Trophoblast cell (in vitro differentiated cells and primary cell): ENCODE results near the gene RGP1.
A peak's percentile ranks its signal among the peaks of the same experiment; 100 is the strongest.

ENCODE experiments used
- DNase-seq, 2 donors: peaks; one replicate each; pipeline ENCODE4 v3.0.0-alpha.2; 2016
- H2AFZ ChIP-seq: 2 replicates; pipeline ENCODE4 v1.6.1; 2013; ENCODE audit warnings: low read length, moderate library complexity, mild to moderate bottlenecking; ENCODE audit not compliant: insufficient read depth, poor library complexity
- H2AK5ac ChIP-seq: 2 replicates; pipeline ENCODE4 v1.6.1; 2013; ENCODE audit warnings: mild to moderate bottlenecking, low read length
- H2BK120ac ChIP-seq: 2 replicates; pipeline ENCODE4 v1.6.1; 2013; ENCODE audit warnings: low read length, mild to moderate bottlenecking, moderate library complexity; ENCODE audit not compliant: insufficient read depth, poor library complexity
- H2BK12ac ChIP-seq: 2 replicates; pipeline ENCODE4 v1.6.1; 2013; ENCODE audit warnings: mild to moderate bottlenecking, low read length, moderate library complexity
- H2BK5ac ChIP-seq: 2 replicates; pipeline ENCODE4 v1.6.1; 2013; ENCODE audit warnings: low read length, low read depth, moderate library complexity, mild to moderate bottlenecking; ENCODE audit not compliant: poor library complexity
- H3K14ac ChIP-seq: 2 replicates; pipeline ENCODE4 v1.6.1; 2013; ENCODE audit warnings: mild to moderate bottlenecking, low read length
- H3K18ac ChIP-seq: 2 replicates; pipeline ENCODE4 v1.6.1; 2013; ENCODE audit warnings: mild to moderate bottlenecking, low read length
- H3K23ac ChIP-seq: 2 replicates; pipeline ENCODE4 v1.6.1; 2013; ENCODE audit warnings: low read length
- H3K27ac ChIP-seq: 2 replicates; pipeline ENCODE4 v1.5.1; 2013; ENCODE audit warnings: low read depth, mild to moderate bottlenecking, inconsistent platforms, low read length, moderate library complexity
- H3K27me3 ChIP-seq: 2 replicates; pipeline ENCODE4 v1.6.1; 2013; ENCODE audit warnings: inconsistent platforms, mild to moderate bottlenecking, low read length, moderate library complexity; ENCODE audit not compliant: insufficient read depth
- H3K36me3 ChIP-seq, 2 experiments: 1 replicate in 1 of 2; 2 replicates in 1 of 2; pipeline ENCODE4 v1.6.1; 2013; ENCODE audit warnings: low read length in 2 of 2, mild to moderate bottlenecking in 2 of 2, moderate library complexity in 1 of 2; ENCODE audit not compliant: insufficient read depth in 2 of 2, control insufficient read depth in 1 of 2
- H3K4ac ChIP-seq: 2 replicates; pipeline ENCODE4 v1.6.1; 2013; ENCODE audit warnings: low read depth, mild to moderate bottlenecking, low read length, moderate library complexity
- H3K4me1 ChIP-seq, 2 experiments: 1 replicate in 1 of 2; 2 replicates in 1 of 2; pipeline ENCODE4 v1.6.1; 2013; ENCODE audit warnings: low read length in 2 of 2, mild to moderate bottlenecking in 2 of 2, moderate library complexity in 1 of 2; ENCODE audit not compliant: insufficient read depth in 2 of 2, control insufficient read depth in 1 of 2
- H3K4me2 ChIP-seq: 2 replicates; pipeline ENCODE4 v1.6.1; 2013; ENCODE audit warnings: inconsistent platforms, mild to moderate bottlenecking, low read length, moderate library complexity
- H3K4me3 ChIP-seq: 2 replicates; pipeline ENCODE4 v1.5.1; 2013; ENCODE audit warnings: mild to moderate bottlenecking, low read depth, low read length, inconsistent platforms
- H3K79me1 ChIP-seq: one replicate; pipeline ENCODE4 v1.6.1; 2013; ENCODE audit warnings: low read length
- H3K79me2 ChIP-seq: 2 replicates; pipeline ENCODE4 v1.6.1; 2013; ENCODE audit warnings: low read length, mild to moderate bottlenecking; ENCODE audit not compliant: control insufficient read depth, insufficient read depth, poor library complexity
- H3K9ac ChIP-seq: 2 replicates; pipeline ENCODE4 v1.6.1; 2013; ENCODE audit warnings: mild to moderate bottlenecking, low read length
- H3K9me3 ChIP-seq: 2 replicates; pipeline ENCODE4 v1.6.1; 2013; ENCODE audit warnings: low read depth, mild to moderate bottlenecking, control low read depth, inconsistent platforms, low read length; ENCODE audit not compliant: insufficient read depth
- H4K12ac ChIP-seq: 2 replicates; pipeline ENCODE4 v1.6.1; 2013; ENCODE audit warnings: low read depth, mild to moderate bottlenecking, low read length, moderate library complexity
- H4K8ac ChIP-seq: 2 replicates; pipeline ENCODE4 v1.6.1; 2013; ENCODE audit warnings: low read depth, mild to moderate bottlenecking, low read length, moderate library complexity
- H4K91ac ChIP-seq: one replicate; pipeline ENCODE4 v1.6.1; 2013; ENCODE audit warnings: low read depth, mild to moderate bottlenecking, low read length, moderate library complexity
- WGBS: extraction: QIAGEN DNeasy Blood & Tissue Kit; methylation state at CpG from one replicate; pipeline ENCODE4 v1.1.7; 2013; ENCODE audit warnings: missing lambda C conversion rate; ENCODE audit not compliant: insufficient read length, insufficient coverage; ENCODE audit errors: extremely low coverage; 5-methylcytosine and 5-hydroxymethylcytosine counted together

Gene RGP1

GRCh38 chr9:35759795-35760194 lies 10.7 kb downstream of the RGP1 start:
- no peak overlapping the region for H3K14ac ChIP-seq
- no peak overlapping the region for H4K8ac ChIP-seq
- H3K79me1 ChIP-seq: peaks cover 9% of the 10 kb centered on the region
- no peak overlapping the region for H3K9ac ChIP-seq
- no peak overlapping the region for H3K23ac ChIP-seq
- H3K4me2 ChIP-seq: no peak overlapping the region
- no peak overlapping the region for H2AFZ ChIP-seq
- H2AK5ac ChIP-seq: no peak overlapping the region
- no peaks in the 10 kb centered on the region for H3K79me2 ChIP-seq
- no peak overlapping the region for H3K18ac ChIP-seq
- peaks cover 0 to 12% of the 10 kb centered on the region in 2 experiments for H3K4me1 ChIP-seq
- H3K9me3 ChIP-seq: no peaks in the 10 kb centered on the region
- no peak overlapping the region for H4K91ac ChIP-seq
- no peak overlapping the region for H4K12ac ChIP-seq
- H3K27me3 ChIP-seq: no peaks in the 10 kb centered on the region
- H2BK120ac ChIP-seq: no peak overlapping the region
- H3K4ac ChIP-seq: no peak overlapping the region
- WGBS: no CpG with 5 or more reads among the region's 4 CpGs
- no peaks in the 10 kb centered on the region for H3K36me3 ChIP-seq
- H2BK12ac ChIP-seq: no peak overlapping the region
- H3K27ac ChIP-seq: no peak overlapping the region
- DNase-seq: no peak
- H3K4me3 ChIP-seq: no peak overlapping the region
- no peak overlapping the region for H2BK5ac ChIP-seq

- no peak overlapping the region for H3K14ac ChIP-seq
- WGBS: no CpG with 5 or more reads among the region's 2 CpGs
- no peak overlapping the region for H3K23ac ChIP-seq
- no peak overlapping the region for H3K27ac ChIP-seq
- no peak overlapping the region for H3K9ac ChIP-seq
- H3K27me3 ChIP-seq: no peaks in the 10 kb centered on the region
- H2BK5ac ChIP-seq: no peak overlapping the region
- H3K4me2 ChIP-seq: no peak overlapping the region
- peak in 1 of 2 donors; percentile 31 for DNase-seq
- no peak overlapping the region for H2AFZ ChIP-seq
- no peak overlapping the region for H2BK12ac ChIP-seq
- no peak overlapping the region for H4K8ac ChIP-seq
- no peaks in the 10 kb centered on the region for H3K79me2 ChIP-seq
- no peak overlapping the region for H3K4me3 ChIP-seq
- no peak overlapping the region for H4K12ac ChIP-seq
- H3K4ac ChIP-seq: no peak overlapping the region
- H2BK120ac ChIP-seq: no peak overlapping the region
- H2AK5ac ChIP-seq: no peak overlapping the region
- H4K91ac ChIP-seq: no peak overlapping the region
- no peaks in the 10 kb centered on the region for H3K9me3 ChIP-seq
- peaks cover 0 to 12% of the 10 kb centered on the region in 2 experiments for H3K4me1 ChIP-seq
- no peak overlapping the region for H3K18ac ChIP-seq
- no peaks in the 10 kb centered on the region for H3K36me3 ChIP-seq
- H3K79me1 ChIP-seq: peaks cover 9% of the 10 kb centered on the region
These were observed 11.6 kb downstream of the RGP1 start for GRCh38 chr9:35760651-35761050.

DNA sequence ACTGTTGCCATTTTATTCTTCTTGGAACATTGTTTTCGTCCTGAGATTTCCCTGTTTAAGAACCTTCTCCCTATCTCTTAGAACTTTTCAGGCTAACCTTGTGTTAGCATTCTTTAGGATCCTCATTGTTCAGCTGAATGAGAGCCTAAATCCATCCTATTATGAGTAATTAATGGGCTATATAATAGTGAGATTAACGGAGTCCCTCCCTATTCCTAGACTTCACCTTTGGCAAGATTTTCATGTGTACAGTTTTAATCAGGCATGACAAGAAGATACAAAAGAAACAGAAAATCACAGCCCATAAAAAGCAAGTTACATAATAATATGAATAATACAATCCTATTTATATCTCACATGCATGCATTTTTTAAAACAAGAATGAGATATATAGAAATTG lies 14.1 kb downstream of the RGP1 start:
- WGBS: no CpG with 5 or more reads among the region's 2 CpGs
- Histone ChIP-seq H3K4me1 (peaks cover 0 to 5% of the 10 kb centered on the region in 2 experiments), H4K12ac (no peak overlapping the region), H3K4me2 (no peak overlapping the region), H3K27me3 (no peaks in the 10 kb centered on the region), H2BK120ac (no peak overlapping the region), H3K4ac (no peak overlapping the region), H2BK5ac (no peak overlapping the region), H3K79me1 (no peaks in the 10 kb centered on the region), H3K4me3 (no peak overlapping the region), H3K23ac (no peak overlapping the region), H3K14ac (no peak overlapping the region), H4K91ac (no peak overlapping the region), H3K9me3 (no peaks in the 10 kb centered on the region), H3K18ac (no peak overlapping the region), H3K36me3 (no peaks in the 10 kb centered on the region), H4K8ac (no peak overlapping the region), H3K79me2 (no peaks in the 10 kb centered on the region), H3K9ac (no peak overlapping the region), H2BK12ac (no peak overlapping the region), H2AK5ac (no peak overlapping the region), H2AFZ (no peak overlapping the region), H3K27ac (no peak overlapping the region)
- no peak for DNase-seq

GRCh38 chr9:35763803-35764202 lies 14.7 kb downstream of the RGP1 start:
- Histone ChIP-seq H3K14ac (no peak overlapping the region), H3K4me3 (no peak overlapping the region), H2BK5ac (no peak overlapping the region), H2AK5ac (no peak overlapping the region), H3K79me2 (no peaks in the 10 kb centered on the region), H3K9me3 (no peaks in the 10 kb centered on the region), H3K23ac (no peak overlapping the region), H3K27me3 (no peaks in the 10 kb centered on the region), H3K4me1 (peaks cover 0 to 5% of the 10 kb centered on the region in 2 experiments), H4K8ac (no peak overlapping the region), H3K9ac (no peak overlapping the region), H2BK12ac (no peak overlapping the region), H3K18ac (no peak overlapping the region), H4K91ac (no peak overlapping the region), H4K12ac (no peak overlapping the region), H2BK120ac (no peak overlapping the region), H3K79me1 (no peaks in the 10 kb centered on the region), H2AFZ (no peak overlapping the region), H3K36me3 (no peaks in the 10 kb centered on the region), H3K27ac (no peak overlapping the region), H3K4ac (no peak overlapping the region), H3K4me2 (no peak overlapping the region)
- DNase-seq: no peak
- no CpG with 5 or more reads among the region's 1 CpG for WGBS
